ENCODE data around the gene HMCN2. TPM values are rescaled to one million over a fixed set of nuclear protein-coding genes. Genes with fewer than 3 reads are reported as not detected.

HMCN2 gene
- polyA plus RNA-seq (2011; rRNA removed) (under 0.01 and 0.01 TPM in 2 replicates), polyA minus RNA-seq (2011; rRNA and poly(A)+ RNA removed) (not detected in 2 replicates)

- CTCF ChIA-PET = no interaction called here
- Histone ChIP-seq H3K9me3 (ENCODE audit: control insufficient read depth, insufficient read depth, low read length) (no peaks in the 10 kb centered on the region; the same call in 1 of the 2 replicates), H3K27me3 (ENCODE audit: control insufficient read depth, insufficient read depth, low read length) (peaks cover 76% of the 10 kb centered on the region), H3K27ac (ENCODE audit: low read depth, low read length) (no peak within 1 kb of the TSS), H3K4me3 (ENCODE audit: low read depth, low read length) (no peak within 1 kb of the TSS)
- no peak for DNase-seq (ENCODE audit: low read depth, low spot score)
- TF ChIP-seq CTCF (IDR thresholded peaks at IDR 0.05; ENCODE audit: low read depth, low read length) = no peak
- POLR2A ChIA-PET = interaction anchor here (0.6 to 0.7 kb wide), 3 partner anchors 120 to 314 kb away, joined by 3 read pairs; partner anchors contain the start of gene FUBP3
These were observed at the start of gene HMCN2 for GRCh38 chr9:130265431-130266235. HMCN2 (plus strand) TSS chr9:130265760; CDS start chr9:130265879, 119 bp downstream.

- TF ChIP-seq CTCF (IDR thresholded peaks at IDR 0.05; ENCODE audit: low read depth, low read length) = no peak
- no peaks in the 10 kb centered on the region for H3K27me3 ChIP-seq (ENCODE audit: control insufficient read depth, insufficient read depth, low read length)
- H3K27ac ChIP-seq (ENCODE audit: low read depth, low read length) = no peak overlapping the region
- no peaks in the 10 kb centered on the region; the same call in 1 of the 2 replicates for H3K9me3 ChIP-seq (ENCODE audit: control insufficient read depth, insufficient read depth, low read length)
- ChIA-PET CTCF (no interaction called here), POLR2A (no interaction called here)
- H3K4me3 ChIP-seq (ENCODE audit: low read depth, low read length) = no peak overlapping the region
- DNase-seq (ENCODE audit: low read depth, low spot score) = no peak
These were observed 47.7 kb upstream of the HMCN2 start for GRCh38 chr9:130217838-130218237.

- ChIA-PET CTCF (interaction anchor here (0.7 kb wide), 2 partner anchors 11 to 112 kb away, joined by 3 to 4 read pairs; no protein-coding TSS in a partner anchor), POLR2A (interaction anchor here (0.5 to 1.2 kb wide), 3 partner anchors 10 to 341 kb away, joined by 3 to 4 read pairs (median 4); no protein-coding TSS in a partner anchor)
- no peak for DNase-seq (ENCODE audit: low read depth, low spot score)
- no peak overlapping the region for H3K4me3 ChIP-seq (ENCODE audit: low read depth, low read length)
- H3K27ac ChIP-seq (ENCODE audit: low read depth, low read length) = no peak overlapping the region
- no peak for TF ChIP-seq CTCF (IDR thresholded peaks at IDR 0.05; ENCODE audit: low read depth, low read length)
- H3K9me3 ChIP-seq (ENCODE audit: control insufficient read depth, insufficient read depth, low read length) = no peaks in the 10 kb centered on the region; the same call in 1 of the 2 replicates
- no peaks in the 10 kb centered on the region for H3K27me3 ChIP-seq (ENCODE audit: control insufficient read depth, insufficient read depth, low read length)
These were observed 45.9 kb upstream of the HMCN2 start for GRCh38 chr9:130219661-130220096.

- CTCF ChIA-PET = interaction anchor here (0.6 to 1.8 kb wide), 10 partner anchors 9 to 660 kb away, joined by 3 to 11 read pairs (median 4); no protein-coding TSS in a partner anchor
- peak; percentile 61 for TF ChIP-seq CTCF (IDR thresholded peaks at IDR 0.05; ENCODE audit: low read depth, low read length)
- Histone ChIP-seq H3K27me3 (ENCODE audit: control insufficient read depth, insufficient read depth, low read length) (no peaks in the 10 kb centered on the region), H3K9me3 (ENCODE audit: control insufficient read depth, insufficient read depth, low read length) (peaks cover under 1% of the 10 kb centered on the region; the same call in 1 of the 2 replicates), H3K27ac (ENCODE audit: low read depth, low read length) (peak overlapping the region; percentile 47), H3K4me3 (ENCODE audit: low read depth, low read length) (no peak overlapping the region)
- DNase-seq (ENCODE audit: low read depth, low spot score) = peak; percentile 46
- POLR2A ChIA-PET = interaction anchor here (0.5 to 1.2 kb wide), 6 partner anchors 10 to 340 kb away, joined by 3 to 4 read pairs (median 4); no protein-coding TSS in a partner anchor
These were observed 45.2 kb upstream of the HMCN2 start for GRCh38 chr9:130220352-130220751.

GRCh38 chr9:130222833-130223232, 42.7 kb upstream of the HMCN2 start:
- no peak for DNase-seq (ENCODE audit: low read depth, low spot score)
- H3K4me3 ChIP-seq (ENCODE audit: low read depth, low read length) = no peak overlapping the region
- no peak overlapping the region for H3K27ac ChIP-seq (ENCODE audit: low read depth, low read length)
- TF ChIP-seq CTCF (IDR thresholded peaks at IDR 0.05; ENCODE audit: low read depth, low read length) = no peak
- CTCF ChIA-PET = interaction anchor here (0.5 to 1.6 kb wide), 5 partner anchors 13 to 131 kb away, joined by 3 to 4 read pairs (median 4); no protein-coding TSS in a partner anchor
- H3K27me3 ChIP-seq (ENCODE audit: control insufficient read depth, insufficient read depth, low read length) = no peaks in the 10 kb centered on the region
- POLR2A ChIA-PET = no interaction called here
- H3K9me3 ChIP-seq (ENCODE audit: control insufficient read depth, insufficient read depth, low read length) = peaks cover 22% of the 10 kb centered on the region

Measured in AG04450 (cell line).